OCI-LY7 (cell line): ENCODE data around the gene MERTK. TPM values are rescaled to one million over a fixed set of nuclear protein-coding genes. Genes with fewer than 3 reads are reported as not detected.
"Not testable (repeated sequence)": the region's sequence is repeated elsewhere in the genome, so short reads cannot be mapped to it uniquely, and the experiment has no call there.

Source experiments
- Bru-seq: library from RNA; stranded (reverse); fragments of 400-500 nt; gene quantifications from one replicate; lab custom pipeline; 2021; lab: Mats Ljungman, UMichigan
- BruChase-seq, 2 experiments: library from RNA; stranded (reverse); fragments of 400-500 nt; gene quantifications; one replicate each; lab custom pipeline; 2021; lab: Mats Ljungman, UMichigan
- BruUV-seq: library from RNA; stranded (reverse); fragments of 400-500 nt; replicated peaks from 2 replicates; lab custom pipeline; 2021; lab: Mats Ljungman, UMichigan
- CTCF ChIA-PET: fragments of 300-600 bp; sonication (Branson Sonifier 250); formaldehyde crosslinking; loops from one replicate; lab custom pipeline; 2022; ENCODE audit warnings: antibody characterized with exemption; ENCODE audit not compliant: unreplicated experiment; lab: Charles Lee
- POLR2A ChIA-PET: fragments of 300-600 bp; sonication (Branson Sonifier 250); formaldehyde crosslinking; loops from one replicate; lab custom pipeline; 2022; ENCODE audit warnings: antibody characterized with exemption; lab: Charles Lee
- DNase-seq: peaks from one replicate; pipeline ENCODE4 v3.0.0-alpha.2; 2015; ENCODE audit warnings: low spot score
- H2AFZ ChIP-seq: fragments of 200-600 bp; sonication (generic), shearing (Covaris generic); 2 replicates; pipeline ENCODE4 v1.6.1; 2014; ENCODE audit warnings: mild to moderate bottlenecking, antibody characterized with exemption, low read length, moderate library complexity
- H3K27ac ChIP-seq: fragments of 200-600 bp; sonication (generic); 2 replicates; pipeline ENCODE4 v1.5.1; 2014; ENCODE audit warnings: mixed run types, low read depth, mild to moderate bottlenecking, moderate library complexity, low read length, inconsistent platforms; ENCODE audit not compliant: poor library complexity, severe bottlenecking
- H3K36me3 ChIP-seq: fragments of 200-600 bp; sonication (generic); 2 replicates; pipeline ENCODE4 v1.6.1; 2014; ENCODE audit warnings: mild to moderate bottlenecking, antibody characterized with exemption, low read length, moderate library complexity, mixed read lengths; ENCODE audit not compliant: insufficient read depth
- H3K4me1 ChIP-seq: fragments of 200-600 bp; sonication (generic); 2 replicates; pipeline ENCODE4 v1.5.1; 2014; ENCODE audit warnings: mild to moderate bottlenecking, low read length; ENCODE audit not compliant: insufficient read depth, poor library complexity, severe bottlenecking
- H3K4me2 ChIP-seq: fragments of 200-600 bp; sonication (generic); 2 replicates; pipeline ENCODE4 v1.6.1; 2014; ENCODE audit warnings: mild to moderate bottlenecking, low read length
- H3K4me3 ChIP-seq: fragments of 200-600 bp; sonication (generic); 2 replicates; pipeline ENCODE4 v1.5.1; 2014; ENCODE audit warnings: mild to moderate bottlenecking, low read depth, low read length; ENCODE audit not compliant: poor library complexity, severe bottlenecking
- H3K79me2 ChIP-seq: fragments of 200-600 bp; sonication (generic); 2 replicates; pipeline ENCODE4 v1.6.1; 2016; ENCODE audit warnings: low read depth, mild to moderate bottlenecking, low read length, moderate library complexity, mixed read lengths; ENCODE audit not compliant: insufficient read depth
- H3K9me2 ChIP-seq: fragments of 200-600 bp; sonication (generic); 2 replicates; pipeline ENCODE4 v1.6.1; 2016; ENCODE audit warnings: mild to moderate bottlenecking, low read length, mixed read lengths; ENCODE audit not compliant: insufficient read depth
- H3K9me3 ChIP-seq: fragments of 200-600 bp; sonication (generic); 2 replicates; pipeline ENCODE4 v1.6.1; 2014; ENCODE audit warnings: mild to moderate bottlenecking, mixed run types, low read length, mixed read lengths
- H4K20me1 ChIP-seq: fragments of 200-600 bp; sonication (generic); 2 replicates; pipeline ENCODE4 v1.6.1; 2014; ENCODE audit warnings: mild to moderate bottlenecking, antibody characterized with exemption, low read length, moderate library complexity, mixed read lengths; ENCODE audit not compliant: insufficient read depth
- EZH2phosphoT487 ChIP-seq: fragments of 200-600 bp; sonication (generic); IDR thresholded peaks from 2 replicates; pipeline ENCODE4 v1.6.1; 2018; ENCODE audit warnings: low read depth, borderline replicate concordance, mild to moderate bottlenecking, mixed run types, antibody characterized with exemption, low read length, moderate library complexity, mixed read lengths
- intact Hi-C: fragments of 100-400 bp; cut with micrococcal nuclease; formaldehyde crosslinking; loops from one replicate; pipeline ENCODE4 v1.10.0; 2022; ENCODE audit not compliant: unreplicated experiment
- long read RNA-seq: library from polyadenylated mRNA; stranded (forward); transcript quantifications from one replicate; pipeline ENCODE4 v2.0.0, GENCODE V29; 2022
- total RNA-seq, 2 experiments: library from RNA; depleted of rRNA in 1 of 2; stranded (reverse); fragments of >200 nt in 1 of 2; shearing (Covaris generic) in 1 of 2; gene quantifications; 2 replicates each; pipeline ENCODE4 v1.2.3, GENCODE V29; 2014 to 2022
- TF ChIP-seq, protein P1 (sequence below): fragments of 200-600 bp; sonication (generic); conservative IDR thresholded peaks from 2 replicates; pipeline ENCODE4 v1.5.1; 2014; ENCODE audit warnings: mild to moderate bottlenecking, antibody characterized with exemption, low read length, moderate library complexity, mixed read lengths

MERTK gene
- total RNA-seq (2014; rRNA removed; shearing (Covaris generic)) (0.08 TPM in 1 of 2 replicates, not detected in the other), total RNA-seq (2022) (0.22 and 0.38 TPM in 2 replicates), Bru-seq, nascent RNA (percentile 27 among the genes with signal in this experiment), BruChase-seq, experiment 1, labeled RNA remaining after a 6-hour chase (percentile 26 among the genes with signal in this experiment), BruChase-seq, experiment 2, labeled RNA remaining after a 2-hour chase (percentile 23 among the genes with signal in this experiment)
- long read RNA-seq, partial matches to known transcripts = 0 of 1 reads
- long read RNA-seq, other reads (novel, unspliced or antisense) = 1 of 1 reads

- Histone ChIP-seq H3K9me3 (no peaks in the 10 kb centered on the region), H4K20me1 (no peaks in the 10 kb centered on the region), H3K36me3 (no peaks in the 10 kb centered on the region), H3K4me1 (no peaks in the 10 kb centered on the region), H2AFZ (no peak within 1 kb of the TSS), H3K9me2 (no peaks in the 10 kb centered on the region), H3K27ac (no peak within 1 kb of the TSS), H3K4me3 (no peak within 1 kb of the TSS), H3K79me2 (no peaks in the 10 kb centered on the region), H3K4me2 (peak within 1 kb of the TSS; percentile 38; the same call in 1 of the 2 replicates)
- TF ChIP-seq, protein P1, sequence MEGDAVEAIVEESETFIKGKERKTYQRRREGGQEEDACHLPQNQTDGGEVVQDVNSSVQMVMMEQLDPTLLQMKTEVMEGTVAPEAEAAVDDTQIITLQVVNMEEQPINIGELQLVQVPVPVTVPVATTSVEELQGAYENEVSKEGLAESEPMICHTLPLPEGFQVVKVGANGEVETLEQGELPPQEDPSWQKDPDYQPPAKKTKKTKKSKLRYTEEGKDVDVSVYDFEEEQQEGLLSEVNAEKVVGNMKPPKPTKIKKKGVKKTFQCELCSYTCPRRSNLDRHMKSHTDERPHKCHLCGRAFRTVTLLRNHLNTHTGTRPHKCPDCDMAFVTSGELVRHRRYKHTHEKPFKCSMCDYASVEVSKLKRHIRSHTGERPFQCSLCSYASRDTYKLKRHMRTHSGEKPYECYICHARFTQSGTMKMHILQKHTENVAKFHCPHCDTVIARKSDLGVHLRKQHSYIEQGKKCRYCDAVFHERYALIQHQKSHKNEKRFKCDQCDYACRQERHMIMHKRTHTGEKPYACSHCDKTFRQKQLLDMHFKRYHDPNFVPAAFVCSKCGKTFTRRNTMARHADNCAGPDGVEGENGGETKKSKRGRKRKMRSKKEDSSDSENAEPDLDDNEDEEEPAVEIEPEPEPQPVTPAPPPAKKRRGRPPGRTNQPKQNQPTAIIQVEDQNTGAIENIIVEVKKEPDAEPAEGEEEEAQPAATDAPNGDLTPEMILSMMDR = 0 out of 2 replicates have a peak, but pooled peaks have one; percentile 15
- TF ChIP-seq EZH2phosphoT487 = no peak
- no TSS peak for BruUV-seq
- POLR2A ChIA-PET = no interaction called here
- intact Hi-C loops = no loop called here
- CTCF ChIA-PET = no interaction called here
- no peak for DNase-seq
Measured at GRCh38 chr2:111897924-111898702, at the start of gene MERTK. TSS of gene MERTK (plus strand) at chr2:111898607. CDS start at chr2:111898736, 129 bp downstream.

DNA sequence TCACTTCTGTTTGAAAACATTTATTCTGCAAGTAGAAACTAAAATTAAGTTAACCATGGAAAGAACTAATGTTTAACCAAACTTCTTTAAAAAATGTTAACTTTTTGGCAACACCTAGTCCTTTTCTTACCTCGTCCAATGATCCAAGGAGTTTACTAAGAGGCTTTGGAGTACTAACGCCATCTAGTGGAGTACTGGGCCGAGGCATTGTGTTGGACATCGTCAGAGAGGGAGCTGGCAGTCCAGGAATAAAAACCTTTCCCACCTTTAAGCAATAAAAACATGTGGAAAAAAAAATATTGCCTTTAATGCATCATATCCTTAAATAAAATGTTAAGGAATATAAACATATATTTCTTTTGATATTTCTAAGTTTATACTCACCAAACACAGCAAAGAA, 47.8 kb upstream of the MERTK start:
- H3K4me1 ChIP-seq, H2AFZ ChIP-seq, H3K4me2 ChIP-seq, BruUV-seq, H4K20me1 ChIP-seq, H3K9me2 ChIP-seq, POLR2A ChIA-PET, H3K9me3 ChIP-seq, CTCF ChIA-PET, intact Hi-C loops, H3K27ac ChIP-seq, H3K79me2 ChIP-seq, H3K4me3 ChIP-seq: not testable (repeated sequence)
- DNase-seq = peak; percentile 22
- peaks cover 58% of the 10 kb centered on the region for H3K36me3 ChIP-seq
- TF ChIP-seq, protein P1 = peak; percentile 66

GRCh38 chr2:111852544-111852943, 45.9 kb upstream of the MERTK start:
- H3K79me2 ChIP-seq, H2AFZ ChIP-seq, DNase-seq, H3K27ac ChIP-seq, H3K9me3 ChIP-seq, intact Hi-C loops, CTCF ChIA-PET, BruUV-seq, H3K4me2 ChIP-seq, H3K4me1 ChIP-seq, H3K9me2 ChIP-seq, POLR2A ChIA-PET, H4K20me1 ChIP-seq, H3K4me3 ChIP-seq: not testable (repeated sequence)
- H3K36me3 ChIP-seq = peaks cover 59% of the 10 kb centered on the region

- H2AFZ ChIP-seq, intact Hi-C loops, DNase-seq, H3K9me3 ChIP-seq, H3K9me2 ChIP-seq, H4K20me1 ChIP-seq, BruUV-seq, H3K79me2 ChIP-seq, H3K4me1 ChIP-seq, POLR2A ChIA-PET, H3K4me2 ChIP-seq, CTCF ChIA-PET, H3K27ac ChIP-seq, H3K4me3 ChIP-seq: not testable (repeated sequence)
- peaks cover 47% of the 10 kb centered on the region for H3K36me3 ChIP-seq
Measured at GRCh38 chr2:111860005-111860404, 38.4 kb upstream of the MERTK start.

GRCh38 chr2:111865124-111865523, 33.3 kb upstream of the MERTK start:
- POLR2A ChIA-PET, H3K4me1 ChIP-seq, DNase-seq, BruUV-seq, H3K4me2 ChIP-seq, H2AFZ ChIP-seq, CTCF ChIA-PET, H4K20me1 ChIP-seq, H3K4me3 ChIP-seq, H3K9me3 ChIP-seq, H3K79me2 ChIP-seq, H3K27ac ChIP-seq, intact Hi-C loops, H3K9me2 ChIP-seq: not testable (repeated sequence)
- peaks cover 41% of the 10 kb centered on the region for H3K36me3 ChIP-seq
